Measurements from ENCODE around the gene CUZD1.

GRCh38 chr10:122845783-122846332, at the start of gene CUZD1:
- no peak for TF ChIP-seq EZH2phosphoT487 (IDR thresholded peaks at IDR 0.05; ENCODE audit: unreplicated experiment)
- TF ChIP-seq CTCF (conservative IDR thresholded peaks at IDR 0.05; ENCODE audit: low read depth in 2 of 2), result 0 out of 4 replicates have a peak, but pooled peaks of 1 of the 2 experiments have one; percentile 13
- TF ChIP-seq POLR2AphosphoS5 (IDR thresholded peaks at IDR 0.05; ENCODE audit: low read depth), result no peak
- TF ChIP-seq EZH2 (IDR thresholded peaks at IDR 0.05; ENCODE audit: low read depth, unreplicated experiment), result no peak
- TF ChIP-seq REST (IDR thresholded peaks at IDR 0.05; ENCODE audit: unreplicated experiment), result no peak
- 0 out of 2 replicates have a peak, but pooled peaks have one; percentile 12 for TF ChIP-seq ZNF114 (CRISPR knock-in tag; IDR thresholded peaks at IDR 0.05)
- no peak for TF ChIP-seq JUNB (IDR thresholded peaks at IDR 0.05; ENCODE audit: unreplicated experiment)
- TF ChIP-seq STAT1 (IDR thresholded peaks at IDR 0.05; ENCODE audit: unreplicated experiment), result no peak
- peak; percentile 85 for TF ChIP-seq ZNF462 (CRISPR knock-in tag; IDR thresholded peaks at IDR 0.05)
- TF ChIP-seq CREB1 (CRISPR knock-in tag; IDR thresholded peaks at IDR 0.05; ENCODE audit: low read depth), result no peak; the same call in 1 of the 2 replicates
- no peak for TF ChIP-seq ETS1 (IDR thresholded peaks at IDR 0.05)
- no peak for TF ChIP-seq ZNF331 (CRISPR knock-in tag; IDR thresholded peaks at IDR 0.05; ENCODE audit: low read depth)
